Endometrial microvascular endothelial cells (primary cell): Measurements from ENCODE around the gene PIAS2. TPM values are rescaled to one million over a fixed set of nuclear protein-coding genes. Genes with fewer than 3 reads are reported as not detected.

ENCODE experiments used
- total RNA-seq: library from RNA; depleted of rRNA; stranded (reverse); fragments of >200 nt; gene quantifications from one replicate; pipeline ENCODE4 v1.2.3, GENCODE V29; 2015; ENCODE audit errors: inconsistent ontology term

PIAS2 gene
- total RNA-seq, 1 donor from 2014 or later = 14.1 TPM

Other genes with a start within 250 kb of the PIAS2 start
- gene ST8SIA5, start 160.5 kb downstream of the PIAS2 start, total RNA-seq = not detected
- 7.3 TPM for gene KATNAL2, start 95 bp upstream of the PIAS2 start, total RNA-seq
- gene ELOA2, start 118.1 kb upstream of the PIAS2 start, total RNA-seq = not detected
- gene HDHD2, start 233.0 kb upstream of the PIAS2 start, total RNA-seq = 16.3 TPM